Measurements from ENCODE around the gene DYNLL2. TPM values are rescaled to one million over a fixed set of nuclear protein-coding genes. Genes with fewer than 3 reads are reported as not detected.

DYNLL2 gene
- total and polyA plus RNA-seq, 10 donors: 9.9 to 29.7 (median 22.9) TPM

DNA sequence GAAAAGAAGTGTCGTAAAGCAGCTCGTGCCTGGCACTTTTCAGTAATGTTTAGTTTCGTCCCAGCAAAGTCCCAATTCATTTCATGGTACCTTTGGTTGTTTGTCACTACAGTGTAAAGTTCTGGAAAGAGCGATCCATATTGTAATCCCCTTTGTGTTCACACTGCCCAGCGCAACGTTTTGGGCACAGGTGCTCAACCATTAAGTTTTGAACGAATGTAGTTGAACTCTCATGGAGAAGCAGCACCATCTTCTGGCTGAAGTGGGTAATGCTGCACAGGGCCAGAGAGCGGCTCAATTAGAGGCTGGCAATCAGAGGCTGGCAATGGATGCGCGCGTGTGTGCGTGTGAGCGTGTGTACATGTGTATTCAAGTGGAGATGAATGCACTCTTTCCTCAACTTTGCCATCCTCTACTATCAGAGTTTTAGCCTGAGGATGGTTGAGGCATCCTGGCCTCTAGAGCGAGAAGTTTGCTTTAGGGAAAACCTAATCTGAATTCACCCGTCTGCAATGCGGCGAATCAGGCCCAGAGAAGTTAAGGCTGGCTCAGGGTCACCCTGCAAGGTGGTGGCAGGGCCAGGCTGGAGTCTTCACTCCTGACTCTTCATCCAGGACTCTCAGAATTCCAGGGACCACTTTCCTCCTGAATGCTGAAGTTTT, 29.9 kb downstream of the DYNLL2 start:
- Histone ChIP-seq H3K4me1 (peaks cover 0 to 7% (median 2%) of the 10 kb centered on the region in 6 donors), H3K36me3 (no peaks in the 10 kb centered on the region), H3K27me3 (replicated peaks in 1 of 7) (peaks cover 0 to 38% (median 0%) of the 10 kb centered on the region in 7 donors), H3K9me3 (no peaks in the 10 kb centered on the region), H3K4me3 (no peak overlapping the region), H3K27ac (no peak overlapping the region)
- DNase-seq: peak; percentile 88
- 34 to 38% (median 37%) methylated on average over 17 of the region's 17 CpGs for WGBS, 5 donors
- TF ChIP-seq POLR2A (IDR thresholded peaks at IDR 0.05): no peak
- TF ChIP-seq, protein P1, sequence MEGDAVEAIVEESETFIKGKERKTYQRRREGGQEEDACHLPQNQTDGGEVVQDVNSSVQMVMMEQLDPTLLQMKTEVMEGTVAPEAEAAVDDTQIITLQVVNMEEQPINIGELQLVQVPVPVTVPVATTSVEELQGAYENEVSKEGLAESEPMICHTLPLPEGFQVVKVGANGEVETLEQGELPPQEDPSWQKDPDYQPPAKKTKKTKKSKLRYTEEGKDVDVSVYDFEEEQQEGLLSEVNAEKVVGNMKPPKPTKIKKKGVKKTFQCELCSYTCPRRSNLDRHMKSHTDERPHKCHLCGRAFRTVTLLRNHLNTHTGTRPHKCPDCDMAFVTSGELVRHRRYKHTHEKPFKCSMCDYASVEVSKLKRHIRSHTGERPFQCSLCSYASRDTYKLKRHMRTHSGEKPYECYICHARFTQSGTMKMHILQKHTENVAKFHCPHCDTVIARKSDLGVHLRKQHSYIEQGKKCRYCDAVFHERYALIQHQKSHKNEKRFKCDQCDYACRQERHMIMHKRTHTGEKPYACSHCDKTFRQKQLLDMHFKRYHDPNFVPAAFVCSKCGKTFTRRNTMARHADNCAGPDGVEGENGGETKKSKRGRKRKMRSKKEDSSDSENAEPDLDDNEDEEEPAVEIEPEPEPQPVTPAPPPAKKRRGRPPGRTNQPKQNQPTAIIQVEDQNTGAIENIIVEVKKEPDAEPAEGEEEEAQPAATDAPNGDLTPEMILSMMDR (IDR thresholded peaks at IDR 0.05 in 8 of 11, conservative IDR thresholded peaks at IDR 0.05 in 3 of 11): peak; percentile 92 to 98 (median 96)
- TF ChIP-seq POLR2AphosphoS5 (IDR thresholded peaks at IDR 0.05): peak in 2 of 3 donors; percentile 20 to 43
- intact Hi-C loops (cut with DNase I; ENCODE audit: low total_unique reads): loop anchor here (2.0 to 10.0 kb wide), 3 partner anchors 218 to 981 kb away; no protein-coding TSS in a partner anchor

DNA sequence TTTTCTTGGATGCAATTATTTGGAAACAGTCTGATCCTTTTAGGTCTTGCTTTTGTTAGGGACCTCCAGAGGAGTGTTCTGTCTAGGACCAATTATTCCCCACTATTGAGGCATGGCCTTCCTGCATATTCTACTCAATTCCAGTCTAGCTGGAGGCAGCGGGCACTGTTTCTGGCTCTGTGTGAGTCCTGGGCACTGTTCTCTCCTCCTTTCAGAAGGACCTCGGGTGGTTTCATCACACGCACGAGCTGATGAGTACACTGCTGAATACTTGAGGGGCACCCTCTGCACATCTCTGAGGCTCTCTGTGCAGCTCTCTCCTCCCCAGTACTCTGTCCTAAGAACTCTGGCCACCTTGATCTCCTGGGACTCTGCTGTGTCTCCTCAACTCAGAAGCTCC, 30.7 kb downstream of the DYNLL2 start:
- whole genome bisulfite sequencing, 5 donors: 81 to 90% (median 86%) methylated on average over 4 of the region's 4 CpGs
- Histone ChIP-seq H3K4me1 (peaks cover 0 to 7% (median 2%) of the 10 kb centered on the region in 6 donors), H3K27ac (no peak overlapping the region), H3K4me3 (no peak overlapping the region), H3K9me3 (no peaks in the 10 kb centered on the region), H3K36me3 (no peaks in the 10 kb centered on the region), H3K27me3 (replicated peaks in 1 of 7) (peaks cover 0 to 44% (median 0%) of the 10 kb centered on the region in 7 donors)
- TF ChIP-seq POLR2AphosphoS5 (IDR thresholded peaks at IDR 0.05) (no peak), POLR2A (IDR thresholded peaks at IDR 0.05) (no peak)
- TF ChIP-seq, protein P1 (IDR thresholded peaks at IDR 0.05 in 8 of 11, conservative IDR thresholded peaks at IDR 0.05 in 3 of 11): peak in 1 of 11 experiments; percentile 12
- intact Hi-C loops (cut with DNase I; ENCODE audit: low total_unique reads): loop anchor here (2.0 to 10.0 kb wide), 3 partner anchors 219 to 982 kb away; no protein-coding TSS in a partner anchor
- DNase-seq: no peak

DNA sequence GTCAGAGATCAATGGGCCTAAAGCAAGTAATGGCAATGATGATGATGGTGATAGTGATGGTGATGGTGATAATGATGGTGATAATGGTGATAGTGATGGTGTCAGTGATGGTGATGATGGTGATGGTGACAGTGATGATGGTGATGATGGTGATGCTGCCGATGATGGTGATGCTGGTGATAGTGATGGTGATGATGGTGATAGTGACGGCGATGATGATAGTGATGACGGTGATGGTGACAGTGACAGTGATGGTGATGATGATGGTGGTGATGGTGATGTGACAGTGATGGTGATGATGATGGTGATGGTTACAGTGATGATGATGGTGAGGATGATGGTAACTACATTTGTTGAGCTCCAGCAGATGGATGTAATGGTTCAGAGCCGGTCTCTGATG, 34.2 kb downstream of the DYNLL2 start:
- intact Hi-C loops (cut with DNase I; ENCODE audit: low total_unique reads): loop anchor here (10.0 kb wide), 1 partner anchor 223 kb away; no protein-coding TSS in a partner anchor
- no peak for DNase-seq

More for the DNA sequence above, 34.2 kb downstream of the DYNLL2 start:
- Histone ChIP-seq H3K4me3 (no peak overlapping the region), H3K27me3 (replicated peaks in 1 of 7) (peaks cover 0 to 42% (median 5%) of the 10 kb centered on the region in 7 donors), H3K9me3 (no peaks in the 10 kb centered on the region), H3K27ac (no peak overlapping the region), H3K36me3 (no peaks in the 10 kb centered on the region), H3K4me1 (peaks cover 0 to 7% (median 2%) of the 10 kb centered on the region in 6 donors)
- TF ChIP-seq POLR2A (IDR thresholded peaks at IDR 0.05) (no peak), POLR2AphosphoS5 (IDR thresholded peaks at IDR 0.05) (no peak)
- TF ChIP-seq, protein P1 (IDR thresholded peaks at IDR 0.05 in 8 of 11, conservative IDR thresholded peaks at IDR 0.05 in 3 of 11): no peak
- 83 to 94% (median 90%) methylated on average over 5 of the region's 5 CpGs for WGBS, 5 donors

Measured in spleen (tissue), 11 donors.